Large intestine (tissue), 3 donors: ENCODE data around the gene SLC39A3. TPM values are rescaled to one million over a fixed set of nuclear protein-coding genes. Genes with fewer than 3 reads are reported as not detected.
"Not testable (repeated sequence)": the region's sequence is repeated elsewhere in the genome, so short reads cannot be mapped to it uniquely, and the experiment has no call there.

Source experiments
- DNase-seq, 2 donors: peaks; one replicate each; pipeline versions ENCODE4 v3.0.0 to v3.0.0-alpha.2; 2013
- H3K27ac ChIP-seq: one replicate; pipeline ENCODE4 v1.5.1; 2013; ENCODE audit warnings: low read length
- H3K27me3 ChIP-seq: 2 replicates; pipeline ENCODE4 v1.6.1; 2013; ENCODE audit warnings: low read length; ENCODE audit not compliant: control insufficient read depth, insufficient read depth
- H3K36me3 ChIP-seq: 2 replicates; pipeline ENCODE4 v1.6.1; 2013; ENCODE audit warnings: low read length; ENCODE audit not compliant: control insufficient read depth, insufficient read depth
- H3K4me1 ChIP-seq: one replicate; pipeline ENCODE4 v1.6.1; 2013; ENCODE audit warnings: low read length; ENCODE audit not compliant: control insufficient read depth, insufficient read depth
- H3K4me3 ChIP-seq: one replicate; pipeline ENCODE4 v1.5.1; 2013; ENCODE audit warnings: low read length
- H3K9me3 ChIP-seq: one replicate; pipeline ENCODE4 v1.6.1; 2013; ENCODE audit warnings: mild to moderate bottlenecking, low read depth, low read length, moderate library complexity; ENCODE audit not compliant: control insufficient read depth
- WGBS: methylation state at CpG from one replicate; pipeline ENCODE4 v1.1.5; 2013; ENCODE audit warnings: low lambda C conversion rate; ENCODE audit not compliant: insufficient coverage; 5-methylcytosine and 5-hydroxymethylcytosine counted together
- polyA plus RNA-seq: library from polyadenylated mRNA; unstranded; fragments of 120-200 nt; gene quantifications from one replicate; pipeline ENCODE4 v1.2.1, GENCODE V29; 2013

The SLC39A3 gene
- polyA plus RNA-seq, 1 donor: 18.2 TPM

GRCh38 chr19:2715470-2716274 is 24.1 kb downstream of the SLC39A3 start:
- peaks cover 28% of the 10 kb centered on the region for H3K9me3 ChIP-seq
- H3K36me3 ChIP-seq: no peaks in the 10 kb centered on the region
- no peak for DNase-seq
- peaks cover 16% of the 10 kb centered on the region for H3K27me3 ChIP-seq
- H3K4me1 ChIP-seq: no peaks in the 10 kb centered on the region
- WGBS: no CpG with 5 or more reads among the region's 12 CpGs
- H3K27ac ChIP-seq: no peak overlapping the region
- H3K4me3 ChIP-seq: no peak overlapping the region

GRCh38 chr19:2714531-2715269 is 25.1 kb downstream of the SLC39A3 start:
- H3K27me3 ChIP-seq: peaks cover 7% of the 10 kb centered on the region
- WGBS: no CpG with 5 or more reads among the region's 16 CpGs
- no peaks in the 10 kb centered on the region for H3K4me1 ChIP-seq
- H3K36me3 ChIP-seq: no peaks in the 10 kb centered on the region
- no peak overlapping the region for H3K27ac ChIP-seq
- H3K4me3 ChIP-seq: no peak overlapping the region
- peaks cover 21% of the 10 kb centered on the region for H3K9me3 ChIP-seq
- no peak for DNase-seq

GRCh38 chr19:2714102-2714501 is 25.7 kb downstream of the SLC39A3 start:
- not testable (repeated sequence) for H3K4me3 ChIP-seq, H3K4me1 ChIP-seq, DNase-seq, H3K36me3 ChIP-seq, H3K27me3 ChIP-seq, H3K27ac ChIP-seq
- no CpG with 5 or more reads among the region's 1 CpG for WGBS
- H3K9me3 ChIP-seq: peaks cover 21% of the 10 kb centered on the region

- peaks cover 21% of the 10 kb centered on the region for H3K9me3 ChIP-seq
- not testable (repeated sequence) for H3K27ac ChIP-seq, DNase-seq, H3K36me3 ChIP-seq, H3K4me3 ChIP-seq, H3K27me3 ChIP-seq, H3K4me1 ChIP-seq
- WGBS: no CpG with 5 or more reads among the region's 3 CpGs
These were observed 26.6 kb downstream of the SLC39A3 start for GRCh38 chr19:2713170-2713569.

GRCh38 chr19:2711875-2712205 is 28.0 kb downstream of the SLC39A3 start:
- no peak for DNase-seq
- H3K27me3 ChIP-seq: no peaks in the 10 kb centered on the region
- H3K9me3 ChIP-seq: peaks cover 16% of the 10 kb centered on the region
- H3K36me3 ChIP-seq: no peaks in the 10 kb centered on the region
- no peak overlapping the region for H3K27ac ChIP-seq
- H3K4me3 ChIP-seq: no peak overlapping the region
- WGBS: no CpG with 5 or more reads among the region's 5 CpGs
- H3K4me1 ChIP-seq: no peaks in the 10 kb centered on the region

- DNase-seq: no peak
- Histone ChIP-seq H3K27me3 (no peaks in the 10 kb centered on the region), H3K4me1 (no peaks in the 10 kb centered on the region), H3K27ac (no peak overlapping the region), H3K4me3 (no peak overlapping the region), H3K9me3 (peaks cover 15% of the 10 kb centered on the region), H3K36me3 (no peaks in the 10 kb centered on the region)
- no CpG with 5 or more reads among the region's 17 CpGs for WGBS
These were observed 28.5 kb downstream of the SLC39A3 start for GRCh38 chr19:2711172-2711874.

- DNase-seq: no peak
- 88% methylated on average over 1 of the region's 5 CpGs for WGBS
- no peak overlapping the region for H3K27ac ChIP-seq
- no peaks in the 10 kb centered on the region for H3K36me3 ChIP-seq
- H3K9me3 ChIP-seq: no peaks in the 10 kb centered on the region
- peaks cover 4% of the 10 kb centered on the region for H3K4me1 ChIP-seq
- H3K4me3 ChIP-seq: no peak overlapping the region
- H3K27me3 ChIP-seq: peaks cover 24% of the 10 kb centered on the region
These were observed 33.6 kb downstream of the SLC39A3 start for GRCh38 chr19:2706251-2706650.

GRCh38 chr19:2703691-2704216 is 36.1 kb downstream of the SLC39A3 start:
- WGBS: no CpG with 5 or more reads among the region's 6 CpGs
- no peak for DNase-seq
- H3K4me3 ChIP-seq: no peak overlapping the region
- peaks cover 34% of the 10 kb centered on the region for H3K27me3 ChIP-seq
- no peaks in the 10 kb centered on the region for H3K9me3 ChIP-seq
- H3K36me3 ChIP-seq: no peaks in the 10 kb centered on the region
- H3K4me1 ChIP-seq: peaks cover 4% of the 10 kb centered on the region
- no peak overlapping the region for H3K27ac ChIP-seq

- DNase-seq: no peak
- Histone ChIP-seq H3K4me1 (peaks cover 4% of the 10 kb centered on the region), H3K27me3 (peaks cover 34% of the 10 kb centered on the region), H3K27ac (no peak overlapping the region), H3K4me3 (no peak overlapping the region), H3K36me3 (no peaks in the 10 kb centered on the region), H3K9me3 (no peaks in the 10 kb centered on the region)
- no CpG with 5 or more reads among the region's 5 CpGs for WGBS
These were observed 36.8 kb downstream of the SLC39A3 start for GRCh38 chr19:2703077-2703437.
